Spleen (tissue), 11 donors: Measurements from ENCODE around the gene RFPL1. TPM values are rescaled to one million over a fixed set of nuclear protein-coding genes. Genes with fewer than 3 reads are reported as not detected.

Experiments
- DNase-seq: peaks from one replicate; pipeline ENCODE4 v3.0.0-alpha.2; 2020
- H3K27ac ChIP-seq, 8 donors: fragments of 200-600 bp; sonication (generic) in 7 of 8; 1 replicate in 4 of 8; 2 replicates in 4 of 8; pipeline versions ENCODE4 v1.5.0 to v1.8.0; 2016 to 2021; ENCODE audit warnings: inconsistent platforms in 4 of 8, mild to moderate bottlenecking in 4 of 8, moderate library complexity in 1 of 8
- H3K27me3 ChIP-seq, 7 donors: fragments of 200-600 bp; sonication (generic) in 6 of 7; replicated peaks in 1 of 7; 1 replicate in 4 of 7; 2 replicates in 3 of 7; pipeline versions ENCODE4 v1.5.0 to v1.8.0; 2016 to 2021; ENCODE audit warnings: inconsistent platforms in 3 of 7, mild to moderate bottlenecking in 1 of 7
- H3K36me3 ChIP-seq, 6 donors: fragments of 200-600 bp; sonication (generic) in 5 of 6; 1 replicate in 4 of 6; 2 replicates in 2 of 6; pipeline versions ENCODE4 v1.5.0 to v1.8.0; 2016 to 2021; ENCODE audit warnings: inconsistent platforms in 2 of 6
- H3K4me1 ChIP-seq, 6 donors: fragments of 200-600 bp; sonication (generic) in 5 of 6; 1 replicate in 3 of 6; 2 replicates in 3 of 6; pipeline versions ENCODE4 v1.5.0 to v1.8.0; 2016 to 2021; ENCODE audit warnings: inconsistent platforms in 3 of 6
- H3K4me3 ChIP-seq, 8 donors: fragments of 200-600 bp; sonication (generic) in 7 of 8; 1 replicate in 4 of 8; 2 replicates in 4 of 8; pipeline versions ENCODE4 v1.5.0 to v1.8.0; 2016 to 2021; ENCODE audit warnings: inconsistent platforms in 4 of 8, mild to moderate bottlenecking in 4 of 8, moderate library complexity in 2 of 8
- H3K9me3 ChIP-seq, 8 donors: fragments of 200-600 bp; sonication (generic) in 7 of 8; 1 replicate in 4 of 8; 2 replicates in 4 of 8; pipeline versions ENCODE4 v1.5.0 to v1.8.0; 2016 to 2021; ENCODE audit warnings: inconsistent platforms in 4 of 8
- POLR2A ChIP-seq, 3 donors: fragments of 450-650 bp; IDR thresholded peaks; one replicate each; pipeline ENCODE4 v1.5.1; 2017; ENCODE audit warnings: antibody characterized with exemption in 3 of 3, mild to moderate bottlenecking in 1 of 3
- POLR2AphosphoS5 ChIP-seq, 3 donors: sonication (generic); formaldehyde crosslinking; IDR thresholded peaks; one replicate each; pipeline ENCODE4 v1.5.1; 2017; ENCODE audit warnings: antibody characterized with exemption in 3 of 3
- WGBS, 5 donors: extraction: QIAGEN DNeasy Blood & Tissue Kit in 3 of 5; methylation state at CpG; one replicate each; pipeline versions ENCODE4 v1.1.5 to v1.1.7; 2013 to 2018; 5-methylcytosine and 5-hydroxymethylcytosine counted together
- intact Hi-C: fragments of 100-400 bp; cut with DNase I; formaldehyde crosslinking; loops from one replicate; pipeline ENCODE4 v1.15.0; 2023; ENCODE audit warnings: low total_unique reads
- polyA plus RNA-seq, 3 donors: library from polyadenylated mRNA; stranded (reverse); fragments of 200-250 nt; gene quantifications; one replicate each; pipeline ENCODE4 v1.2.1, GENCODE V29; 2013
- total RNA-seq, 7 donors: library from RNA; depleted of rRNA in 3 of 7; stranded (reverse); fragments of >200 nt in 3 of 7; fragmentation: NEBNext Ultra II Directional in 4 of 7; extraction: Animal tissue kit (Norgen Biotek cat#: 25700) in 4 of 7; gene quantifications; one replicate each; pipeline versions ENCODE4 v1.1.0 to v1.2.1, GENCODE V29; 2016 to 2021
- TF ChIP-seq, protein P1 (sequence below), 11 experiments: fragments of 200-600 bp in 7 of 11; fragments of 450-650 bp in 4 of 11; sonication (generic) in 4 of 11; IDR thresholded peaks in 8 of 11; conservative IDR thresholded peaks in 3 of 11; 1 replicate in 7 of 11; 2 replicates in 4 of 11; pipeline versions ENCODE4 v1.4.0 to v1.8.0; 2016 to 2021; ENCODE audit warnings: antibody characterized with exemption in 11 of 11, inconsistent platforms in 4 of 11, mild to moderate bottlenecking in 1 of 11
- donor health status: healthy with polysubstance abuse.
- donor health status: DM: no; HTN: no; CAD: no; lungs with moderate emphysema.
- donor health status: DM: no; HTN: no; CAD: no.
- donor health status: Bipolar disorder and iron deficiency.
- donor health status: healthy.
- donor health status: DM: no; HTN: no; CAD: no.
- donor health status: DM: yes; HTN: yes; CAD: no.

RFPL1 gene
- total and polyA plus RNA-seq, 10 donors, result 0.03 to 1.4 (median 0.11) TPM; not detected in 5

DNA sequence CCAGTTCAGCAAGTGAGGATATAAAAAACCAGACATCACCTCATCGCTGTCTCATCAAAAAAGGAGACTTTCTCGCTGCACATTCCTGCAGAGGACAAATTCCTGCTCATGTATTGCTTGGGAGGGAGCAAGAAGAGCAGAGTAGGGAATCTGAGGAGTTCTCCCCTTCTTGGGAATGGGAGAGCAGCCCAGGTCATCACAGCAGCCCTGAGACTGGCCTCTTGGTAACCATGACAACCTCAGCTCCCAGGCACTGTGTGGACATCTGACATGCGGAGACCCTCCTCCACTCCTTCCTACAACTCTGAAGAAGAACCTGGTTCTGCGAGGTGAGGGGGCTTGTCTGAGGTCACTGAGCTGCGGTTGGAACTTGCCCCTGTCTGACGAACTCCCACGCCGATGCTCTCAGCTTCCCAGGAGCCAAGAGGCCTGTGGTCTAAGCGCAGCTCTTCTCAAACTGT lies 17.9 kb downstream of the RFPL1 start:
- Histone ChIP-seq H3K9me3 (no peaks in the 10 kb centered on the region), H3K27me3 (no peaks in the 10 kb centered on the region), H3K27ac (no peak overlapping the region), H3K4me1 (no peaks in the 10 kb centered on the region), H3K36me3 (no peaks in the 10 kb centered on the region), H3K4me3 (no peak overlapping the region)
- WGBS, 5 donors, result 78 to 86% (median 81%) methylated on average over 8 to 9 of the region's 9 CpGs
- no peak for DNase-seq
- TF ChIP-seq POLR2AphosphoS5 (IDR thresholded peaks at IDR 0.05) (no peak), POLR2A (IDR thresholded peaks at IDR 0.05) (no peak)
- TF ChIP-seq, protein P1, sequence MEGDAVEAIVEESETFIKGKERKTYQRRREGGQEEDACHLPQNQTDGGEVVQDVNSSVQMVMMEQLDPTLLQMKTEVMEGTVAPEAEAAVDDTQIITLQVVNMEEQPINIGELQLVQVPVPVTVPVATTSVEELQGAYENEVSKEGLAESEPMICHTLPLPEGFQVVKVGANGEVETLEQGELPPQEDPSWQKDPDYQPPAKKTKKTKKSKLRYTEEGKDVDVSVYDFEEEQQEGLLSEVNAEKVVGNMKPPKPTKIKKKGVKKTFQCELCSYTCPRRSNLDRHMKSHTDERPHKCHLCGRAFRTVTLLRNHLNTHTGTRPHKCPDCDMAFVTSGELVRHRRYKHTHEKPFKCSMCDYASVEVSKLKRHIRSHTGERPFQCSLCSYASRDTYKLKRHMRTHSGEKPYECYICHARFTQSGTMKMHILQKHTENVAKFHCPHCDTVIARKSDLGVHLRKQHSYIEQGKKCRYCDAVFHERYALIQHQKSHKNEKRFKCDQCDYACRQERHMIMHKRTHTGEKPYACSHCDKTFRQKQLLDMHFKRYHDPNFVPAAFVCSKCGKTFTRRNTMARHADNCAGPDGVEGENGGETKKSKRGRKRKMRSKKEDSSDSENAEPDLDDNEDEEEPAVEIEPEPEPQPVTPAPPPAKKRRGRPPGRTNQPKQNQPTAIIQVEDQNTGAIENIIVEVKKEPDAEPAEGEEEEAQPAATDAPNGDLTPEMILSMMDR (IDR thresholded peaks at IDR 0.05 in 8 of 11, conservative IDR thresholded peaks at IDR 0.05 in 3 of 11), result no peak
- intact Hi-C loops, result no loop called here

DNA sequence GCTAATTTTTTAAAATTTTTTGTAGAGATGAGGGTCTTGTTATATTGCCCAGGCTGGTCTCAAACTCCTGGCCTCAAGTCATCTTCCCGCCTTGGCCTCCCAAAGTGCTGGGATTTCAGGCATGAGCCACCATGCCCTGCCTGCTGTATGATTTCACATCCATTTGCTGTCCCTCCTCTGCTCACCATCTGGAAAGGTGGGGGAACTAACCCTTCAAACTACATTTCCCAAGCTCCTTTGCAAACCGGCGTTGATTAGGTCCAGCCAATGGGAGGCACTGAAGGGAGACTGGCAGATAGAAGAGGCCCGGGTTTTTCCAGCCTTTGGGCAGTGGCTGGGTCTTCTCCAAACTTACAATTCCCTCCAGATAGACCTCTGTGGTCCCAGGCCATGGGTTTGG lies 19.3 kb downstream of the RFPL1 start:
- no peaks in the 10 kb centered on the region for H3K36me3 ChIP-seq
- H3K4me1 ChIP-seq, result no peaks in the 10 kb centered on the region
- 29 to 47% (median 33%) methylated on average over 3 to 4 of the region's 4 CpGs for WGBS, 5 donors
- H3K4me3 ChIP-seq, result no peak overlapping the region
- DNase-seq, result peak; percentile 43
- intact Hi-C loops, result no loop called here
- no peaks in the 10 kb centered on the region for H3K9me3 ChIP-seq
- no peaks in the 10 kb centered on the region for H3K27me3 ChIP-seq
- TF ChIP-seq, protein P1 (IDR thresholded peaks at IDR 0.05 in 8 of 11, conservative IDR thresholded peaks at IDR 0.05 in 3 of 11), result no peak
- no peak for TF ChIP-seq POLR2AphosphoS5 (IDR thresholded peaks at IDR 0.05)
- TF ChIP-seq POLR2A (IDR thresholded peaks at IDR 0.05), result no peak
- H3K27ac ChIP-seq, result no peak overlapping the region

- Histone ChIP-seq H3K36me3 (no peaks in the 10 kb centered on the region), H3K4me3 (no peak overlapping the region), H3K4me1 (no peaks in the 10 kb centered on the region), H3K27me3 (no peaks in the 10 kb centered on the region), H3K27ac (no peak overlapping the region), H3K9me3 (no peaks in the 10 kb centered on the region)
- DNase-seq, result no peak
- TF ChIP-seq, protein P1 (IDR thresholded peaks at IDR 0.05 in 8 of 11, conservative IDR thresholded peaks at IDR 0.05 in 3 of 11), result no peak
- no peak for TF ChIP-seq POLR2AphosphoS5 (IDR thresholded peaks at IDR 0.05)
- no peak for TF ChIP-seq POLR2A (IDR thresholded peaks at IDR 0.05)
- intact Hi-C loops, result no loop called here
These were observed 20.2 kb downstream of the RFPL1 start for GRCh38 chr22:29458551-29458950.

DNA sequence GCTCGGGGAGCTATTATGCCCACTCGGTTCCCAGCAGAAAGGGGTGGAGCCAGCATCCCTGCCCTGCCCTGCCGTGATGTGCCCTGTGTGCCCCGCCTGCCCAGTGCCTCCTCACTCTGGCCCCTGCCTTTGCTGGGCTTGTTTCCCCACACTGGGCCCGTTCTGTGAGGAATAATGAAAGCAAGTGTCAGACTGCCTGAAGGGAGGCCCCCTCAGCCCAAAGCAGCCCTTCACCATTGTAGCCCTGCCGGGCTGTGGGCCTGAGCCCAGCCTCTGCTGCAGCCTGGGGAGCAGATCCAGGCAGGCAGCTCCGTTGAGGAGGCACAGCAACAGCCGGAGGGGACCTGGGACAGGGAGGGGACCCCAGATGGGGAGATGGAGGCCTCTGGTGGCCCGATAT lies 21.4 kb downstream of the RFPL1 start:
- 71 to 81% (median 77%) methylated on average over 3 to 9 of the region's 9 CpGs for WGBS, 5 donors
- H3K27ac ChIP-seq, result no peak overlapping the region
- no peaks in the 10 kb centered on the region for H3K4me1 ChIP-seq
- H3K36me3 ChIP-seq, result no peaks in the 10 kb centered on the region
- TF ChIP-seq, protein P1 (IDR thresholded peaks at IDR 0.05 in 8 of 11, conservative IDR thresholded peaks at IDR 0.05 in 3 of 11), result no peak
- TF ChIP-seq POLR2A (IDR thresholded peaks at IDR 0.05) (no peak), POLR2AphosphoS5 (IDR thresholded peaks at IDR 0.05) (no peak)
- no peak for DNase-seq
- no peaks in the 10 kb centered on the region for H3K9me3 ChIP-seq
- H3K27me3 ChIP-seq, result no peaks in the 10 kb centered on the region
- no peak overlapping the region for H3K4me3 ChIP-seq
- intact Hi-C loops, result no loop called here
